ENCODE results near the gene MAEL. TPM values are rescaled to one million over a fixed set of nuclear protein-coding genes. Genes with fewer than 3 reads are reported as not detected.

Gene MAEL
- total RNA-seq, 1 experiment from 2014 or later: not detected

- no TSS peak for BruUV-seq (replicated peaks)
- DNase-seq: peak; percentile 45
- no peak overlapping the region for H2AFZ ChIP-seq (ENCODE audit: low read length)
Observed at GRCh38 chr1:167052389-167052788, 63.3 kb downstream of the MAEL start.

GRCh38 chr1:167054531-167054930 is 65.5 kb downstream of the MAEL start:
- no TSS peak for BruUV-seq (replicated peaks)
- POLR2A ChIA-PET (ENCODE audit: unreplicated experiment): no interaction called here
- CTCF ChIA-PET: no interaction called here

More at GRCh38 chr1:167052389-167052788, 63.3 kb downstream of the MAEL start:
- intact Hi-C loops (cut with micrococcal nuclease): loop anchor here (10.0 kb wide), 2 partner anchors 78 to 1128 kb away; partner anchors contain the start of gene ILDR2
- Histone ChIP-seq H3K4me3 (ENCODE audit: low read length) (no peak overlapping the region), H3F3A (ENCODE audit: low read length, unreplicated experiment) (no peaks in the 10 kb centered on the region), H4K20me1 (ENCODE audit: low read length) (no peaks in the 10 kb centered on the region), H3K79me2 (ENCODE audit: low read length) (no peaks in the 10 kb centered on the region), H3K27me3 (ENCODE audit: low read length) (peaks cover 4% of the 10 kb centered on the region; the same call in 1 of the 2 replicates), H3K27ac (ENCODE audit: low read length) (no peak overlapping the region), H3K9ac (ENCODE audit: low read length) (no peak overlapping the region), H3K36me3 (ENCODE audit: low read depth, low read length) (no peaks in the 10 kb centered on the region), H3K9me3 (ENCODE audit: low read length) (no peaks in the 10 kb centered on the region), H3K4me1 (ENCODE audit: insufficient read depth, low read length) (0 out of 2 replicates have a peak, but pooled peaks cover under 1% of the 10 kb centered on the region), H3K4me2 (ENCODE audit: low read length) (no peak overlapping the region), H3K9me2 (replicated peaks; ENCODE audit: low read length) (no peaks in the 10 kb centered on the region)
- TF ChIP-seq CTCF (conservative IDR thresholded peaks at IDR 0.05; ENCODE audit: low read depth, low read length) (peak; percentile 71), EZH2 (IDR thresholded peaks at IDR 0.05; ENCODE audit: low read length, unreplicated experiment) (no peak), EZH2phosphoT487 (IDR thresholded peaks at IDR 0.05; ENCODE audit: borderline replicate concordance, low read length) (no peak)
- peak; percentile 51 for ATAC-seq
- ChIA-PET POLR2A (ENCODE audit: unreplicated experiment) (no interaction called here), CTCF (no interaction called here)

More at GRCh38 chr1:167054531-167054930, 65.5 kb downstream of the MAEL start:
- ATAC-seq (no peak), DNase-seq (no peak)
- Histone ChIP-seq H3K9ac (ENCODE audit: low read length) (no peak overlapping the region), H2AFZ (ENCODE audit: low read length) (no peak overlapping the region), H3K4me3 (ENCODE audit: low read length) (no peak overlapping the region), H3K9me2 (replicated peaks; ENCODE audit: low read length) (no peaks in the 10 kb centered on the region), H3K9me3 (ENCODE audit: low read length) (no peaks in the 10 kb centered on the region), H3F3A (ENCODE audit: low read length, unreplicated experiment) (no peaks in the 10 kb centered on the region), H3K79me2 (ENCODE audit: low read length) (no peaks in the 10 kb centered on the region), H3K4me1 (ENCODE audit: insufficient read depth, low read length) (peaks cover 11% of the 10 kb centered on the region), H3K36me3 (ENCODE audit: low read depth, low read length) (no peaks in the 10 kb centered on the region), H3K27ac (ENCODE audit: low read length) (no peak overlapping the region), H3K27me3 (ENCODE audit: low read length) (peaks cover 4% of the 10 kb centered on the region; the same call in 1 of the 2 replicates), H3K4me2 (ENCODE audit: low read length) (no peak overlapping the region), H4K20me1 (ENCODE audit: low read length) (no peaks in the 10 kb centered on the region)
- intact Hi-C loops (cut with micrococcal nuclease): loop anchor here (10.0 kb wide), 2 partner anchors 80 to 1130 kb away; partner anchors contain the start of gene ILDR2
- TF ChIP-seq EZH2 (IDR thresholded peaks at IDR 0.05; ENCODE audit: low read length, unreplicated experiment): no peak
- no peak for TF ChIP-seq EZH2phosphoT487 (IDR thresholded peaks at IDR 0.05; ENCODE audit: borderline replicate concordance, low read length)
- TF ChIP-seq CTCF (conservative IDR thresholded peaks at IDR 0.05; ENCODE audit: low read depth, low read length): no peak
